OCI-LY1 (cell line): ENCODE measurements around the gene CDC42BPB.

ENCODE experiments used
- EZH2 ChIP-seq: fragments of 200-600 bp; sonication (generic), shearing (Covaris generic); IDR thresholded peaks from 2 replicates; pipeline ENCODE4 v1.8.0; 2017; ENCODE audit warnings: borderline replicate concordance, mixed run types, mild to moderate bottlenecking, antibody characterized with exemption, low read length, moderate library complexity, mixed read lengths
- TF ChIP-seq, protein P1 (sequence below): fragments of 200-600 bp; sonication (generic), shearing (Covaris generic); IDR thresholded peaks from 2 replicates; pipeline ENCODE4 v1.5.1; 2017; ENCODE audit warnings: mild to moderate bottlenecking, antibody characterized with exemption, low read length, moderate library complexity, mixed read lengths

DNA sequence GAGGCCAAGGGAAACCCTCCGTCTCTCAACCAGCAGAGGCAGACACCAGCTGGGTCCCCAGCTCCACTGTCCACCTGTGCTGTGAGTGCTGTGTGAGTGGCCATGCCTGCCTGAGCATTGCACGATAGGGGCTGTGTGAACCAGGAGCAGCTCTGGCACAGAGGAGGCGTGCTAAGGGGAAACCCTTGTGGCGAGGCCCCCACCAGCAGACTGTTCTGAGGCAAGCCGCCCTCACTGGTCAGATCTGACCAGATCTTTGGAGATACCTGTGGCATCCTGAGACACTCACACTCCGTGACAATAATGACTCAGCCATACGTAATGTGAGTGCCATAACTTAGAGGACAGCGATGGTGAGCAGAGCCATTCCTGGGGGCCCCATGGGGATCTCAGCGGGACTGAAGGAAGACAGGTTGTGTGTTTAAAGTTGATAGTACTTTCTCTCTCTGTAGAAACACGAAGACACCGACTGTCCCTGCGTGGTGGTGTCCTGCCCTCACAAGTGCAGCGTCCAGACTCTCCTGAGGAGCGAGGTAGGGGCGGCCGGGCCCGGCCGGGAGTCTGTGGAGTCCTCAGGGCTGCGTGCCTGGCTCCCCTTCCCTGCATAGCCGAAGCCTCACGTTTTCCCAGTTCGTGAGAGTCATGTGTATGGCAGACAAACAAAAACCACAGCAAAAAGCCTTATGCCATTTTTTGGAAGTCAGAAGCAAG is 171.5 kb downstream of the CDC42BPB start:
- TF ChIP-seq, protein P1, sequence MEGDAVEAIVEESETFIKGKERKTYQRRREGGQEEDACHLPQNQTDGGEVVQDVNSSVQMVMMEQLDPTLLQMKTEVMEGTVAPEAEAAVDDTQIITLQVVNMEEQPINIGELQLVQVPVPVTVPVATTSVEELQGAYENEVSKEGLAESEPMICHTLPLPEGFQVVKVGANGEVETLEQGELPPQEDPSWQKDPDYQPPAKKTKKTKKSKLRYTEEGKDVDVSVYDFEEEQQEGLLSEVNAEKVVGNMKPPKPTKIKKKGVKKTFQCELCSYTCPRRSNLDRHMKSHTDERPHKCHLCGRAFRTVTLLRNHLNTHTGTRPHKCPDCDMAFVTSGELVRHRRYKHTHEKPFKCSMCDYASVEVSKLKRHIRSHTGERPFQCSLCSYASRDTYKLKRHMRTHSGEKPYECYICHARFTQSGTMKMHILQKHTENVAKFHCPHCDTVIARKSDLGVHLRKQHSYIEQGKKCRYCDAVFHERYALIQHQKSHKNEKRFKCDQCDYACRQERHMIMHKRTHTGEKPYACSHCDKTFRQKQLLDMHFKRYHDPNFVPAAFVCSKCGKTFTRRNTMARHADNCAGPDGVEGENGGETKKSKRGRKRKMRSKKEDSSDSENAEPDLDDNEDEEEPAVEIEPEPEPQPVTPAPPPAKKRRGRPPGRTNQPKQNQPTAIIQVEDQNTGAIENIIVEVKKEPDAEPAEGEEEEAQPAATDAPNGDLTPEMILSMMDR = no peak
- TF ChIP-seq EZH2 = no peak
